Measurements from ENCODE around the gene TNFRSF4. TPM values are rescaled to one million over a fixed set of nuclear protein-coding genes. Genes with fewer than 3 reads are reported as not detected.

TNFRSF4 gene
- polyA plus RNA-seq, 6 donors from 2014 or later = 0.18 to 0.36 (median 0.32) TPM; not detected in 3

GRCh38 chr1:1173793-1174415 lies 40.0 kb downstream of the TNFRSF4 start, which contains the start of gene TTLL10:
TSS of gene TTLL10 (plus strand) at chr1:1173880. CDS start at chr1:1179216, 5,336 bp downstream.
- DNase-seq (peak; percentile 76), ATAC-seq (ENCODE audit: low read depth in 2 of 2) (peak; percentile 67 to 68)
- Mint-ChIP-seq H3K27me3 (peaks cover 7 to 36% (median 17%) of the 10 kb centered on the region in 3 donors), H3K36me3 (peaks cover 5 to 10% of the 10 kb centered on the region in 2 donors), H3K4me3 (peak within 1 kb of the TSS in 6 of 8 donors; percentile 58 to 77 (median 64)), H3K9me3 (no peaks in the 10 kb centered on the region), H3K4me1 (peaks cover 22 to 41% (median 35%) of the 10 kb centered on the region in 3 donors), H3K27ac (peak within 1 kb of the TSS; percentile 63 to 91 (median 84))

GRCh38 chr1:1173061-1173792 lies 40.7 kb downstream of the TNFRSF4 start:
- DNase-seq (no peak), ATAC-seq (ENCODE audit: low read depth in 2 of 2) (no peak)
- peak overlapping the region in 6 of 8 donors; percentile 42 to 77 (median 64) for H3K4me3 Mint-ChIP-seq
- peaks cover 22 to 41% (median 35%) of the 10 kb centered on the region in 3 donors for H3K4me1 Mint-ChIP-seq
- H3K36me3 Mint-ChIP-seq = peaks cover 5 to 10% of the 10 kb centered on the region in 2 donors
- peak overlapping the region; percentile 63 to 89 (median 84) for H3K27ac Mint-ChIP-seq
- no peaks in the 10 kb centered on the region for H3K9me3 Mint-ChIP-seq
- peaks cover 7 to 32% (median 17%) of the 10 kb centered on the region in 3 donors for H3K27me3 Mint-ChIP-seq

DNA sequence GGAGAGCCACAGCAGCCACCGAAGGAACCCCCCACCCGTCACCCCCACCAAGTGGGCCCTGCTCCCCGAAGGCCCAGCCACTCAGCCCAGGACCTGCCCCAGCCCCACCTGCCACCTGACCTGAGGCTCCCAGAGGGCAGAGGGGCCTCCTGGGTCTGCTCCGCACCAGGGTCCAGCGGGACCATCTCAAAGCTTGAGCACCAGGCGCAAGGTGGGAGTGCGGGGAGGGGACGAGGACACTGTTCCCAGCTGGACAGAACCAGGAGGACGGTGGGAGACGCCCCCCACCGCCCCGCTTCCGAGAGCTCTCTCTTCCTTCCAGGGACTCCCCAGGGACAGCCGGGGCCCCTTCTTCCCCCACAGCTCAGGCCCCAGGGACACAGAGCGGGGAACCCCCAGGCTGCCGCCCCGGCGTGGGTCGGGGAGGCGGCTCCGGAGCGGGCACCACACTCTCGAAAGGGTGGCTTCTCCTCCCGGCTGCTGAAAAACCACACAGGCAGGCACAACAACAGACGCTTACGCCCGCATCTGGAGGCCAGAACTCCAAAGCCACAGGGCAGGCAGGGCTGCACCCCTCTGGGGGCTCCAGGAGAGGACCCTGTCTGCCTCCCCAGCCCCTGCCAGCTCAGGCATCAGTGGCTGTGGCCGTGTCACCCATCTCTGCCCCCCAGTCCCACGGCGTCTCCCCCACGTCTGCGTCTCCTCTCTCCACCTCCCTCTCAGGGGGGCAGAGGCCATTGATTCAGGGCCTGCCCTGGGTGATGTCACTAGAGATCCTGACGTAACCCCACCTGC lies 42.2 kb downstream of the TNFRSF4 start:
- peaks cover 2 to 3% of the 10 kb centered on the region in 2 donors for H3K36me3 Mint-ChIP-seq
- peak overlapping the region; percentile 83 to 98 (median 92) for H3K27ac Mint-ChIP-seq
- ATAC-seq (ENCODE audit: low read depth in 2 of 2) (peak; percentile 76 to 80), DNase-seq (peak; percentile 70)
- H3K27me3 Mint-ChIP-seq = peaks cover 1 to 19% (median 10%) of the 10 kb centered on the region in 3 donors
- no peaks in the 10 kb centered on the region for H3K9me3 Mint-ChIP-seq
- peaks cover 17 to 36% (median 31%) of the 10 kb centered on the region in 3 donors for H3K4me1 Mint-ChIP-seq
- peak overlapping the region; percentile 66 to 85 (median 75) for H3K4me3 Mint-ChIP-seq

- Mint-ChIP-seq H3K27ac (peak overlapping the region in 2 of 6 donors; percentile 75 to 83), H3K4me1 (peaks cover 16 to 33% (median 29%) of the 10 kb centered on the region in 3 donors), H3K4me3 (peak overlapping the region in 7 of 8 donors; percentile 16 to 84 (median 53)), H3K36me3 (no peaks in the 10 kb centered on the region), H3K9me3 (no peaks in the 10 kb centered on the region), H3K27me3 (peaks cover 0 to 14% (median 6%) of the 10 kb centered on the region in 3 donors)
- ATAC-seq (ENCODE audit: low read depth in 2 of 2) = no peak
- no peak for DNase-seq
Measured at GRCh38 chr1:1171161-1171545, 42.8 kb downstream of the TNFRSF4 start.

GRCh38 chr1:1170215-1171091 lies 43.5 kb downstream of the TNFRSF4 start:
- Mint-ChIP-seq H3K36me3 (no peaks in the 10 kb centered on the region), H3K9me3 (no peaks in the 10 kb centered on the region), H3K27me3 (peaks cover 0 to 8% (median 1%) of the 10 kb centered on the region in 3 donors), H3K27ac (peak overlapping the region in 2 of 6 donors; percentile 75 to 80), H3K4me1 (peaks cover 12 to 38% (median 25%) of the 10 kb centered on the region in 3 donors), H3K4me3 (peak overlapping the region in 6 of 8 donors; percentile 24 to 69 (median 46))
- no peak for ATAC-seq (ENCODE audit: low read depth in 2 of 2)
- no peak for DNase-seq

GRCh38 chr1:1169429-1170214 lies 44.3 kb downstream of the TNFRSF4 start:
- peaks cover 0 to 11% (median 0%) of the 10 kb centered on the region in 3 donors for H3K27me3 Mint-ChIP-seq
- H3K4me1 Mint-ChIP-seq = peaks cover 11 to 37% (median 25%) of the 10 kb centered on the region in 3 donors
- peak overlapping the region in 4 of 8 donors; percentile 12 to 69 (median 38) for H3K4me3 Mint-ChIP-seq
- ATAC-seq (ENCODE audit: low read depth in 2 of 2) (no peak), DNase-seq (no peak)
- H3K27ac Mint-ChIP-seq = no peak overlapping the region
- no peaks in the 10 kb centered on the region for H3K36me3 Mint-ChIP-seq
- H3K9me3 Mint-ChIP-seq = no peaks in the 10 kb centered on the region

GRCh38 chr1:1168451-1169411 lies 45.2 kb downstream of the TNFRSF4 start:
- no peak overlapping the region for H3K4me3 Mint-ChIP-seq

DNA sequence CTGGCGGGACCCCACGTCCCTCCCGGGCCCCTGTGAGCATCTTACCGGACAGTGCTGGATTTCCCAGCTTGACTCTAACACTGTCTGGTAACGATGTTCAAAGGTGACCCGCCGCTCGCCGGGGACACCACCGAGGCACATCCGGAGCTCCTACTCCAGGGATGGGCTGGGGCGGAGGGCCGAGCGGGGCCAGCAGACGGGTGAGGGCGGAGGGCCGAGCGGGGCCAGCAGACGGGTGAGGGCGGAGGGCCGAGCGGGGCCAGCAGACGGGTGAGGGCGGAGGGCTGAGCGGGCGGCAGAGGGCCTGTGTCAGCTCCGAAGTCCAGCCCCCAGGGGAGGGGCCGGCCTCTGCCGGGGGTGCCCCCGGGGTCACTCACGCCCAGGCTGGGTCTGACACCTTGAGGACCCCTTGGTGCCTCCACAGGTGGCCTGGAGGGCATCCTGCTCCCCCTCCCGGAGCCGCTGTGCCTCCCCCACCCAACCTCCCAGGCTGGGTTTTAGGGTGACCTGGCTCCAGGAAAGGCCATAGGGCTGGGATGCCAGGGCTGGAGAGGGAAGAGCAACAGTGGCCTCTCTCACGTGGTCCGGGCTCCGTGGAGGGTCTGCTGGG lies 46.0 kb downstream of the TNFRSF4 start:
- H3K4me1 Mint-ChIP-seq = peaks cover 11 to 24% (median 15%) of the 10 kb centered on the region in 3 donors
- no peak overlapping the region for H3K27ac Mint-ChIP-seq
- H3K27me3 Mint-ChIP-seq = peaks cover 0 to 19% (median 0%) of the 10 kb centered on the region in 3 donors
- DNase-seq (no peak), ATAC-seq (ENCODE audit: low read depth in 2 of 2) (no peak)
- H3K9me3 Mint-ChIP-seq = no peaks in the 10 kb centered on the region
- no peak overlapping the region for H3K4me3 Mint-ChIP-seq
- H3K36me3 Mint-ChIP-seq = no peaks in the 10 kb centered on the region

More at GRCh38 chr1:1168451-1169411, 45.2 kb downstream of the TNFRSF4 start:
- Mint-ChIP-seq H3K4me1 (peaks cover 11 to 32% (median 20%) of the 10 kb centered on the region in 3 donors), H3K27ac (peak overlapping the region in 1 of 6 donors; percentile 50), H3K36me3 (no peaks in the 10 kb centered on the region), H3K9me3 (no peaks in the 10 kb centered on the region), H3K27me3 (peaks cover 0 to 16% (median 0%) of the 10 kb centered on the region in 3 donors)
- no peak for ATAC-seq (ENCODE audit: low read depth in 2 of 2)
- DNase-seq = no peak

- Mint-ChIP-seq H3K36me3 (no peaks in the 10 kb centered on the region), H3K27ac (no peak overlapping the region), H3K27me3 (peaks cover 0 to 19% (median 0%) of the 10 kb centered on the region in 3 donors), H3K4me3 (no peak overlapping the region), H3K9me3 (no peaks in the 10 kb centered on the region), H3K4me1 (peaks cover 11 to 20% (median 12%) of the 10 kb centered on the region in 3 donors)
- DNase-seq (no peak), ATAC-seq (ENCODE audit: low read depth in 2 of 2) (no peak)
Measured at GRCh38 chr1:1167398-1167821, 46.5 kb downstream of the TNFRSF4 start.

- ATAC-seq (ENCODE audit: low read depth in 2 of 2) (no peak), DNase-seq (no peak)
- peaks cover 0 to 13% (median 0%) of the 10 kb centered on the region in 3 donors for H3K27me3 Mint-ChIP-seq
- H3K27ac Mint-ChIP-seq = no peak overlapping the region
- H3K4me3 Mint-ChIP-seq = no peak overlapping the region
- peaks cover 5 to 14% (median 7%) of the 10 kb centered on the region in 3 donors for H3K4me1 Mint-ChIP-seq
- no peaks in the 10 kb centered on the region for H3K36me3 Mint-ChIP-seq
- no peaks in the 10 kb centered on the region for H3K9me3 Mint-ChIP-seq
Measured at GRCh38 chr1:1166642-1167397, 47.1 kb downstream of the TNFRSF4 start.
